Keratinocyte (primary cell): ENCODE data around the gene ALKBH2. TPM values are rescaled to one million over a fixed set of nuclear protein-coding genes. Genes with fewer than 3 reads are reported as not detected.

ENCODE experiments used
- DNase-seq: peaks from one replicate; pipeline ENCODE4 v3.0.0-alpha.2; 2011; ENCODE audit warnings: low read depth, missing footprints, low spot score
- FAIRE-seq: peaks from 2 replicates; lab custom pipeline; 2011; peaks lifted over from hg19 to GRCh38; lab: Jason Lieb, UNC
- H2AFZ ChIP-seq: 2 replicates; pipeline ENCODE4 v1.6.0; 2012; ENCODE audit warnings: low read length, control low read depth, inconsistent platforms; ENCODE audit not compliant: control insufficient read depth
- H3K27ac ChIP-seq: 2 replicates; pipeline ENCODE4 v1.5.1; 2011; ENCODE audit warnings: low read length; ENCODE audit not compliant: control insufficient read depth, insufficient read depth
- H3K27me3 ChIP-seq: 3 replicates; pipeline ENCODE4 v1.6.0; 2011; ENCODE audit warnings: low read length; ENCODE audit not compliant: control insufficient read depth, insufficient read depth; ENCODE audit errors: extremely low read depth
- H3K36me3 ChIP-seq, 2 experiments: 2 replicates in 1 of 2; 3 replicates in 1 of 2; pipeline ENCODE4 v1.5.1; 2011; ENCODE audit warnings: low read length in 2 of 2, mild to moderate bottlenecking in 1 of 2; ENCODE audit not compliant: control insufficient read depth in 2 of 2, insufficient read depth in 2 of 2; ENCODE audit errors: extremely low read depth in 1 of 2
- H3K4me1 ChIP-seq: 3 replicates; pipeline ENCODE4 v1.5.1; 2011; ENCODE audit warnings: low read length; ENCODE audit not compliant: control insufficient read depth, insufficient read depth; ENCODE audit errors: extremely low read depth
- H3K4me2 ChIP-seq: 3 replicates; pipeline ENCODE4 v1.6.0; 2011; ENCODE audit warnings: low read depth, low read length; ENCODE audit not compliant: control insufficient read depth, insufficient read depth; ENCODE audit errors: extremely low read depth
- H3K4me3 ChIP-seq, 3 experiments: fragments of 200-600 bp in 1 of 3; sonication (generic) in 1 of 3; 2 replicates in 2 of 3; 3 replicates in 1 of 3; pipeline ENCODE4 v1.5.1; 2011 to 2016; ENCODE audit warnings: low read length in 3 of 3, mild to moderate bottlenecking in 3 of 3, control low read depth in 2 of 3, inconsistent platforms in 1 of 3, low read depth in 1 of 3, mixed read lengths in 1 of 3, mixed run types in 1 of 3, moderate library complexity in 1 of 3; ENCODE audit not compliant: control insufficient read depth in 2 of 3, insufficient read depth in 2 of 3; ENCODE audit errors: extremely low read depth in 1 of 3
- H3K79me2 ChIP-seq: 2 replicates; pipeline ENCODE4 v1.6.0; 2012; ENCODE audit warnings: low read length; ENCODE audit not compliant: control insufficient read depth, insufficient read depth
- H3K9ac ChIP-seq: 3 replicates; pipeline ENCODE4 v1.6.0; 2011; ENCODE audit warnings: low read length; ENCODE audit not compliant: control insufficient read depth, insufficient read depth; ENCODE audit errors: extremely low read depth
- H3K9me1 ChIP-seq: 3 replicates; pipeline ENCODE4 v1.6.0; 2011; ENCODE audit warnings: low read length; ENCODE audit not compliant: control insufficient read depth, insufficient read depth; ENCODE audit errors: extremely low read depth
- H3K9me3 ChIP-seq: 2 replicates; pipeline ENCODE4 v1.5.1; 2012; ENCODE audit warnings: low read depth, low read length; ENCODE audit not compliant: control insufficient read depth
- H4K20me1 ChIP-seq: 3 replicates; pipeline ENCODE4 v1.6.0; 2011; ENCODE audit warnings: low read length; ENCODE audit not compliant: control insufficient read depth, insufficient read depth; ENCODE audit errors: extremely low read depth
- CTCF ChIP-seq, 3 experiments: IDR thresholded peaks in 1 of 3; conservative IDR thresholded peaks in 1 of 3; optimal IDR thresholded peaks in 1 of 3; 2 replicates in 2 of 3; 3 replicates in 1 of 3; pipeline versions ENCODE3 to v1.5.1; 2011; ENCODE audit warnings: low read length in 3 of 3, mild to moderate bottlenecking in 3 of 3, moderate library complexity in 2 of 3, control low read depth in 1 of 3, inconsistent platforms in 1 of 3; ENCODE audit not compliant: insufficient read depth in 2 of 3; ENCODE audit errors: extremely low read depth in 1 of 3
- EZH2 ChIP-seq: IDR thresholded peaks from one replicate; pipeline ENCODE4 v1.6.1; 2012; ENCODE audit warnings: inconsistent platforms, mild to moderate bottlenecking, low read length, moderate library complexity
- dilution Hi-C: fragments of 300-500 bp; cut with MboI; formaldehyde crosslinking; loops from one replicate; pipeline ENCODE4 v1.7.0; 2020; ENCODE audit warnings: low sequenced_read_pairs; ENCODE audit not compliant: extremely low pct_ligation_motif_present
- polyA plus RNA-seq, 5 experiments: library from polyadenylated mRNA; depleted of rRNA in 3 of 5; stranded (reverse) in 3 of 5; stranded (forward) in 1 of 5; unstranded in 1 of 5; fragments of >200 nt; gene quantifications; 1 replicate in 1 of 5; 2 replicates in 3 of 5; 3 replicates in 1 of 5; pipeline versions ENCODE4 v1.2.1 to v1.2.3, GENCODE V29; 2011 to 2012; ENCODE audit warnings: missing spikeins in 2 of 5, low read depth in 1 of 5, low replicate concordance in 1 of 5

Gene ALKBH2
- polyA plus RNA-seq, 1 donor (not counting 4 experiments of a cell fraction or from before 2014, with no cell fraction given), result 25.2 TPM

DNA sequence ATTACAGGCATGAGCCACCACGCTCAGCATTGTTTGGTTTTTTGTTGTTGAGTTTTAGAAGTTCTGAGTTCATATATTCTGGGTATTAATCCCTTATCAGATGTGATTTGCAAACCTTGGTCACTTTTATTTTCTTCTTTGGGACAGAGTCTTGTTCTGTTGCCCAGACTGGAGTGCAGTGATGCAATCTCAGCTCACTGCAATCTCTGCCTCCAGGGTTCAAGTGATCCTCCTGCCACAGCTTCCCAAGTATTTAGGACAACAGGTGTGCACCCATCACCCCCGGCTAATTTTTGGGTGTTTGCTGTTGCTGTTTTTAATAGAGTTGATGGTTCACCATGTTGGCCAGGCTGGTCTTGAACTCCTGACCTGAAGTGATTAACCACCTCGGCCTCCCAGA, 29.1 kb downstream of the ALKBH2 start:
- no peaks in the 10 kb centered on the region for H3K27me3 ChIP-seq
- H3K9me1 ChIP-seq, result no peaks in the 10 kb centered on the region
- H3K27ac ChIP-seq, result no peak overlapping the region
- H2AFZ ChIP-seq, result no peak overlapping the region
- dilution Hi-C loops, result no loop called here
- peaks cover 0 to 4% of the 10 kb centered on the region in 2 experiments for H3K36me3 ChIP-seq
- no peak overlapping the region for H3K4me3 ChIP-seq
- no peaks in the 10 kb centered on the region for H3K4me1 ChIP-seq
- H3K4me2 ChIP-seq, result no peak overlapping the region
- H3K9ac ChIP-seq, result no peak overlapping the region
- no peak for TF ChIP-seq CTCF (optimal IDR thresholded peaks at IDR 0.05 in 1 of 3, IDR thresholded peaks at IDR 0.05 in 1 of 3, conservative IDR thresholded peaks at IDR 0.05 in 1 of 3; ENCODE audit: extremely low read depth in 1 of 3, insufficient read depth in 2 of 3, low read length in 3 of 3)
- TF ChIP-seq EZH2, result no peak
- no peaks in the 10 kb centered on the region for H4K20me1 ChIP-seq
- no peaks in the 10 kb centered on the region for H3K79me2 ChIP-seq
- DNase-seq (no peak), FAIRE-seq (no peak)
- no peaks in the 10 kb centered on the region for H3K9me3 ChIP-seq

DNA sequence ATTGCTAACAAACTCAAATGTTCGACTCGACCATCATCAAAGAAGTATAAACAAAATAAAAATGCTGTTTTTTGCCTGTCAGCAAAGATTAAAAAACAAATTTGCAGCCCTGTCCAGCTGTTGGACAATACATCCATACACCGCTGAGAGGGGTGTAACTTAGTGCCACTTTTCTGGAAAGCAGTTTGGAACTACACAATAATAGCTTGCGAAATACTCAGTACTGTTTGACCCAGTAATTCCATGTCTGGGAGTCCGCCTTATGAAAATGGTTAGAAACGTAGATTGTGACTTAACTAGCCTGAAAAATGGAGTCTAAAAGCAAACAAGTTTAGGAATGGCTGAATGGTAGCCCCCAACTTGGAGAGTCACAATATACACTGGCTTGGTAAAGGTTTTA, 34.5 kb downstream of the ALKBH2 start:
- TF ChIP-seq EZH2, result no peak
- H3K27me3 ChIP-seq, result no peaks in the 10 kb centered on the region
- no peak overlapping the region for H3K4me2 ChIP-seq
- no peaks in the 10 kb centered on the region for H4K20me1 ChIP-seq
- no peaks in the 10 kb centered on the region for H3K79me2 ChIP-seq
- no peak for FAIRE-seq
- dilution Hi-C loops, result no loop called here
- H3K9me3 ChIP-seq, result no peaks in the 10 kb centered on the region
- H3K27ac ChIP-seq, result no peak overlapping the region
- no peak overlapping the region for H3K9ac ChIP-seq
- H3K4me3 ChIP-seq, result no peak overlapping the region
- H3K36me3 ChIP-seq, result peaks cover 0 to 3% of the 10 kb centered on the region in 2 experiments
- no peak overlapping the region for H2AFZ ChIP-seq
- DNase-seq, result no peak
- no peaks in the 10 kb centered on the region for H3K9me1 ChIP-seq
- H3K4me1 ChIP-seq, result peaks cover 2% of the 10 kb centered on the region

GRCh38 chr12:109057376-109057775, 35.9 kb downstream of the ALKBH2 start:
- no peak overlapping the region for H3K9ac ChIP-seq
- H3K4me3 ChIP-seq, result no peak overlapping the region
- no peak for TF ChIP-seq EZH2
- no peak for TF ChIP-seq CTCF (optimal IDR thresholded peaks at IDR 0.05 in 1 of 3, IDR thresholded peaks at IDR 0.05 in 1 of 3, conservative IDR thresholded peaks at IDR 0.05 in 1 of 3; ENCODE audit: extremely low read depth in 1 of 3, insufficient read depth in 2 of 3, low read length in 3 of 3)
- H3K27me3 ChIP-seq, result no peaks in the 10 kb centered on the region
- H3K9me3 ChIP-seq, result no peaks in the 10 kb centered on the region
- no peaks in the 10 kb centered on the region for H4K20me1 ChIP-seq
- peaks cover 2% of the 10 kb centered on the region for H3K79me2 ChIP-seq
- FAIRE-seq (no peak), DNase-seq (no peak)
- dilution Hi-C loops, result no loop called here
- no peak overlapping the region for H2AFZ ChIP-seq
- H3K4me2 ChIP-seq, result no peak overlapping the region
- H3K36me3 ChIP-seq, result peaks cover 0 to 3% of the 10 kb centered on the region in 2 experiments
- H3K4me1 ChIP-seq, result peaks cover 9% of the 10 kb centered on the region
- H3K27ac ChIP-seq, result no peak overlapping the region
- H3K9me1 ChIP-seq, result no peaks in the 10 kb centered on the region
